NCI-H2227 (cell line): ENCODE data around the gene AGAP3.

Experiments
- DNase-seq: peaks from one replicate; lab custom pipeline; 2025; ENCODE audit not compliant: unreplicated experiment; lab: John Stamatoyannopoulos, UW

Gene AGAP3

GRCh38 chr7:151152643-151153513 is 66.6 kb downstream of the AGAP3 start:
- no peak for DNase-seq

DNA sequence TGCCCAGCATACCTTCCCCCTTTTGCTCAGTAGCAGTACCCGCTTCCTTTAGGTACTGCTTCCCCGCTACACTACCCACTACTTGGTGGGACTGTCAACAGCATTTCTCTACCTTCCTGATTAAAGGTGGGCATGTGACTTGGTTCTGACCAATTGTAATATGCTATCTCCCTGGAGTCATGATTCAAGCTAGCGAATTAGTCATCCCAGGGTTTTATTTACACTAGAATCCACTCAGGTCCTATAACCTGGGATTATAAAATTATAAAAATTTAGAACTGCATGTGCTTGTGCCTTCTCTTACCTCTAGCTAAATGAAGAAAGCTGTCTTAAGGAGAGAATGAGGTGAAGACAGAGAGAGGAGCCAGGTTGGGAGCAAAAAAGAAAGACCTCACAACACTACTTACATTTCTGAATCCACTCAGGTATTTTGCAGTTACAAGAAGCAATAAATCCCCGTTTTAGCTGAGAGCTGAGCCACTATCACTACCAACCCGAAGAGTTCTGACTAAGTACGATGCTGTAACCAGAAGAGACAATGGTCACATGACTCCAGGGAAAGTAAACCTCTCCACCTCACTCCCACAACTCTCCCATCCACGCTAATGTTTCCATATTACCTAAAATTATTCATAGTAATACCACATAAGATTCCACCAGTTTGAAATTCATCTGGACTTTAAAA is 71.5 kb downstream of the AGAP3 start:
- DNase-seq: no peak

- DNase-seq: no peak
Observed at GRCh38 chr7:151161757-151162156, 75.5 kb downstream of the AGAP3 start.

GRCh38 chr7:151166629-151167196 is 80.4 kb downstream of the AGAP3 start:
- DNase-seq: no peak

GRCh38 chr7:151167197-151167961 is 81.1 kb downstream of the AGAP3 start, which contains the start of gene GBX1:
TSS of gene GBX1 (minus strand) at chr7:151167694. CDS start at chr7:151167548, 146 bp downstream.
- peak; percentile 53 for DNase-seq

GRCh38 chr7:151168003-151168786 is 81.9 kb downstream of the AGAP3 start:
- peak; percentile 70 for DNase-seq

DNA sequence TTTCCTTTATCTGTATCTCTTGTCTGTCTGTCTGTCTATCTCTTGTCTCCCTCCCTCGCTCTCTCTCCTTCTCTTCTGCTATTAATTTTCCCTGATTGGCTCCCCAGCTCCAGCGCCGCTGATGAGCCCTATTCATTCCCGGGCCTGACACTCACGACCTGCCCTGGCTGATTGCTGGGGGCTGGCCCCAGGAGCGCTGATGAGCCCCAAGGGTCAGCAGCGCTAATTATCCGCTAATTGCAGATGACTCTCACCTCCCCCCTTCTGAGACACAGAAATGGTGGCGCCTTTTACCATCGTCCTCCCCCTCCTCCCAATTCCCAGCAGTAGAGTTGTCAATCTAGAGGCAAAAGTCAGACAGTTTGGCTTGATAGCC is 82.5 kb downstream of the AGAP3 start:
- DNase-seq: no peak

DNA sequence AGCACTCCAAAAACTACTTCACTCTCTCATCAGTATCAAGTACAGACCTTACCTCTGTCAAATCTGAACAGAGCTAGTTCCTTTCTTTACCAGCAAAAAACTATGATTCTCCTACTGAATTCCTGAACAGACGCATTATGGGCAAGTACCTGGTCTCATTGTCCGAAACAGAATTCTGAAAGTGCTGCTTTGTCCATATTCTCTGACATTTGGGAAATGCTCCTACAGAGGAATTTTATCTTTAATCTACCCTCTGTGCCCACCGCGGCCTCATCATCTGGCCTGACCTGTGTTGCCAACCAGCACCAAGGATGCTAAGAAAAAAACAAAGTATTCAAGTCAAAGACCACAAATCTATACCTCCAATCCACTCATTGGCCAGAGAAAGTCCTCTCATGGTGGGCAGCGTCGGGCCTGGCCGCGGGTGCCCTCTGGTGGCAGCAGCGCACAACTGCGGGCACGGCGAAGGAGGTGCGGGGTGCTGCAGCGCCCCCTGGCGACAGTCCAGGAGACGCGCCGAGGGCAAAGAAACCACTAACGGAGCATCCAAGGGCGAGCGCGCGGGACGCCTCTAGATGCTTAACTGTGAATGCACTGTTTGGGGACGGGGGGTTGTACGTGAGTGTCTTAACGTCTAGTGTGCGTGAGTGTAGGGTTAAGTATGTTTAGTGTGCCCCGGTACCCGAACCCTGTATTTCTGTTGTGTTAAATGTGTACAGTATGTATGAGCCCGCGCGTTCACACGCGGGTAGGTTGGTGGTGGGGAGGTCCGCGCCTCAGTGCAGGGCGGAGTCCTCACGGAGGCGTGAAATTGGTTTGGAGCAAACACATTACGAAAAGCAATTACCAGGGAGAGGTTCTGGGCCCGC is 86.2 kb downstream of the AGAP3 start:
- peak; percentile 86 for DNase-seq

DNA sequence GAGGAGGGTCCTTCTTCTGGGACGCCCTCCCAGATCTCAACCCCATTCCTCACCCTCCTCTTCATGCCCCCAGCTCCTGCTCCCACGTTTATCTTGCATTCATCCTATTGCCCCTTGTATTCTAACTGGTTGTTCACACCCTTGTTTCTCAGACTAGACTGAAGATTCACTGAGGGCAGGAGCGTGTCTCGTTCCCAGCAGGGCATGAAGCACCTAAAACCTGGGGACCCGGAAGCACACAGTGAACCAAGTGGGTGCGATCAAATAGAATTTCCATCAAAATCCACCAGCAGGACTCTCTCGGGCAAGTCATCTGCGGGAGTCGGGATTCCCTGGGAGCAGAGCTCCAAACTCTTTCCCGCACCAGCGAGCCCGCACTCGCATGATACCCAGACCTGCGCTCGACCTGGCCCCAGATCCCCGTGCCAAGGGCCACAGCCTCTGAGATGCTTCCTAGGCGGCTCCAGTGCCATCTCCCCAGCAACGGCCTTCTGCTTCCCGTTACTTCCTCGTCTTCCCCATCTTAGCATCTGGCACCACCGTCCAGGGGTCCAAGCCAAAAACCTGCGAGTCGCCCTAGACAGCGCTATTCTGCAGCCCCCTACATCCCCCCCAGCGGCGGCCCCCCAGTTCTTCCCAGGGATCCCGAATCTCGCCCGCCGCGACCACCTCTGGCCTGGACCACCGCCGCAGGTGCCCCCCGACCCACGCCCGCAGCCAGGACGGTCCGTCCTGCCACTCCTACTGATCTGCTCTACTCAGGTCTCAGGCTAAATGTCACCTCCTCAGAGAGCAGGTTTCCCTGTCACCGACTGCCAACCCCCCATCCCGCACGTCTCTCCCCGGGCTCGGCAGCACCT is 87.3 kb downstream of the AGAP3 start:
- DNase-seq: no peak

DNA sequence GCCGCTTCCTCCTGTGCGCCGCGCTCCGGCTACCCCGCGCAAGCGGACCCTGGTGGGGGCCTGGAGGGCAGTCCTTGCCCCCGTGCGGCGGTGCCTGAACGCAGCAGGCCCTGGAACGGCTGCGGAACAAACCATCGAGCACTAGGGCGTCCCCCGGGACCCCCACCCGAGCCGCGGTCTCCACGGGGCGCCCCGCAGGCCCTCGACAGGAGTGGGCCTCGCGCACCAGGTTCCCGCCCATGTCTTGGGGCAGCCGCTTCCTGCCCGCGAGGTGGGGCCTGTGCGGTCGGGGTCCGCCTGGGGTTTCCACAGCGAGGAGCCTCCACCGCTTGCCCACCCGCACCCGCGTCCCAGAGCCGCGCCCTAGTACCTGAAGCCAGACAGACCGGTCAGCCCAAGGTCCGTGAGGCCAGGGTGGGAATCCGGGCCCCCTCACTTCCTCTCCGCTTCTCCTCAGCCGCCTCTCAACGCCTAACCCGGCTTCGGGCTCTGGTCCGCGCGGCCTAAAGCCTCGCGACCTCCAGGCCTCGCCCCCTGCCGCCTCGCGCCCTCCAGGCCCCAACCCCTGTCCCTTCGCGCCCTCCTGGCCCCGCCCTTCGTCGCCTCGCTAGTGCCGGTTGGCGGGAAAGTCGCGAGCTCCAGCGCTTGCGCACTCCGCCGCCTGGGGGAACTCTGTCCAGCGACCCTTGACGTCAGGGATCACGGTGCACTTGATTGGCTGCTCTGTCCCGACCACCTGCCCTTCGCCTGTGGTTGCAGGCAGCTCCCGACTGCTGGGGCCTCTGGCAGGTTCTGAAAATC is 88.2 kb downstream of the AGAP3 start:
- DNase-seq: no peak

- no peak for DNase-seq
Observed at GRCh38 chr7:151175047-151175792, 88.9 kb downstream of the AGAP3 start.

GRCh38 chr7:151175793-151176311 is 89.6 kb downstream of the AGAP3 start:
- DNase-seq: no peak

DNA sequence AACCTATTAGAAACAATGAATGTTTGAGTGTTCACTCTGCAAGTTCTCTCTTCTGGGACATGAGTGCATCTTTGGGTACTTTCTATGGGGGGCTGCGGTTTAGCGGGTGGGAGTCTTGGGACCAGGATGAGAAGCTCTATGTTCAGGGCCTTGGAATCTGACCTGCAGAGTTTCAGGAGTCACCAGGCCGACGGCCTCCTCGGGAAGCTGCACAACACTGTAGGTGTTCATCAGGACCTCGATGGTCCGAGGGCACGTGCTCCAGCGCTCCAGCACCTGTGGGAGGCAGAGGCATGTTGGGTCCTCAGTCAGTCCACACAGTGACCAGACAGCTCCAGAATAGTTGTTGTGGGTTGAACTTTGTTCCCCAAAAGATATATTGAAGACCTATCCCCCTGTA is 90.1 kb downstream of the AGAP3 start:
- no peak for DNase-seq

- DNase-seq: no peak
Observed at GRCh38 chr7:151177310-151177709, 91.0 kb downstream of the AGAP3 start.

- DNase-seq: peak; percentile 20
Observed at GRCh38 chr7:151178236-151178635, 92.0 kb downstream of the AGAP3 start.

- DNase-seq: no peak
Observed at GRCh38 chr7:151178831-151179230, 92.6 kb downstream of the AGAP3 start.
